ENCODE measurements around the gene ZNF107.
"Not testable (repeated sequence)": the region's sequence is repeated elsewhere in the genome, so short reads cannot be mapped to it uniquely, and the experiment has no call there.

Gene ZNF107

GRCh38 chr7:64651203-64651602 lies 14.7 kb upstream of the ZNF107 start:
- DNase-seq, result no peak

DNA sequence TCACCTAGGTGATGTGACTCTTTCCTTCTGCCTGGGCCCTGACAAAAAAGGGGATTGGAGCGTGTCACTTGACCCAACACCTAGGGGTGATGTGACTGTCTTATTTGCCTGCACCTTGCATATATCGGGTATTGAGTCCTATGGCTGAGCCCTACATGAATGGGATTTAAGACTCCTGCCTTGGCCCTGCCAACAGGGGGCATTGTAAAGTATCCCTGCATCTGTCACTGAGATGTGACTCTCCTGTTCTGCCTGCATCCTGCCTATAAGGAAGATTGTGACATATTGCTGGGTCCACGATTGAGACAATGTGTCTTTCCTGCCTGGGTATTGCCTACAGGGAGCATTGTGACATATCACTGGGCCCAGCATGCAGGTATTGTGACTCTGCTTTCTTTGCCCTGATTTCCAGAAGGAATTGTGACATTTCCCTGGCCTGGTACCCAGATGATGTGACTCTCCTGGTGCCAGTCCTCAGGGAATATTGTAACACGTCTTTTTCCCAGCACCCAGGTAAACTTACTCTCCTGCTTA lies 14.2 kb upstream of the ZNF107 start:
- no peak for DNase-seq

GRCh38 chr7:64653721-64654401 lies 12.1 kb upstream of the ZNF107 start:
- no peak for DNase-seq

GRCh38 chr7:64654796-64655548 lies 11.0 kb upstream of the ZNF107 start:
- no peak for DNase-seq

GRCh38 chr7:64655811-64656210 lies 10.1 kb upstream of the ZNF107 start:
- no peak for DNase-seq

- no peak for DNase-seq
Measured at GRCh38 chr7:64656489-64656888, 9.4 kb upstream of the ZNF107 start.

- not testable (repeated sequence) for DNase-seq
Measured at GRCh38 chr7:64662091-64662490, 3.8 kb upstream of the ZNF107 start.

GRCh38 chr7:64666663-64667050 lies 724 bp downstream of the ZNF107 start:
- no peak for DNase-seq

DNA sequence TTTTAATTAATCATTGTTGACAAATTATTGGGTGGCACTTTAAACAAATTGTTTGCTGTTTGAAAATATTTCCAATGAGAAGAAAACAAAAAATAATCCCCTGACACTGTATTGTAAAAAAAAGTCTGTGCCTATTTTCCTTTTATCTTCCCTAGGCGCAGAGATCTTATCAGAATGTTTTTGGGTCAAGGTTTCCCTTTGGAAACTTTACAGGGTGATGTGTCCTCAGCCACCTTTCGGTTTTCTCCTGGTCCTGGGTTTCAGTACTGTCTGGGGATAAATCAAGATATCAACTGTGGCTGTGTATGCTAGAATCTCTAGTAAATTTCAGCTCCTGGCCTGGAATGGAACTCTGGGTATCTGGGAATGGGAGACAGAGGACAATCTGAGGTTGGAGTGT lies 1.4 kb downstream of the ZNF107 start:
- no peak for DNase-seq

DNA sequence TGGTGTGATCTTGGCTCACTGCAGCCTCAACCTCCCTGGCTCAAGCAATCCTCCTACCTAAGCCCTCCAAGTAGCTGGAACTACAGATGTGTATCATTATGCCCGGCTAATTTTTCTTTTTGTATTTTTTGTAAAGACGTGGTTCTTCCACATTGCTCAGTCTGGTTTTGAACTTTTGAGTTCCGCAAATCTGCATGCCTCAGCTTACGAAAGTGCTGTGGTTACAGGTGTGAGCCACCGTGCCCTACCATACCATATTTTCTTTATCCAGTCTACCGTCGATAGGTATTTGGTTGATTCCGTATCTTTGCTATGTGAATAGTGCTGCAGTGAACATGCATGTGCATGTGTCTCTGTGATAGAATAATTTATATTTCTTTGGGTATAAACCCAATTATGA lies 6.5 kb downstream of the ZNF107 start:
- no peak for DNase-seq

DNA sequence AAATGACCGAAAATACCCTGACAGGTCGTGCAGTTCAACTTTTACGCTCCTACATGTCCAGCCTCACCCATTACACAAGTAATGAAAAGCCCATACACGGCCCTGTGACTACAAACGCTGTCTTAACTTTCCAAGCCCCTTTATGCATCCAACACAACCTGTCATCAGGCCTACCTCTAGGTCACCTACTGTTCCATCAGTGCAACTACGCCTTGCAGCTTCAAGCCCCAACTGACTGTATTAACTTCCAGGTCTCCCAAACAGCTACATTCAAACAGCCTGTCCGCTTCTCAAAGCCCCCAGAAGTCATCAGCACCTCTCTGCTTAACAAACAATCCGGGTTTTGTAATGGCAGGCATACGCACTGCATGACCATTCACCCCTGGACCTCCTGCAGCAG lies 19.2 kb downstream of the ZNF107 start:
- DNase-seq, result no peak

DNA sequence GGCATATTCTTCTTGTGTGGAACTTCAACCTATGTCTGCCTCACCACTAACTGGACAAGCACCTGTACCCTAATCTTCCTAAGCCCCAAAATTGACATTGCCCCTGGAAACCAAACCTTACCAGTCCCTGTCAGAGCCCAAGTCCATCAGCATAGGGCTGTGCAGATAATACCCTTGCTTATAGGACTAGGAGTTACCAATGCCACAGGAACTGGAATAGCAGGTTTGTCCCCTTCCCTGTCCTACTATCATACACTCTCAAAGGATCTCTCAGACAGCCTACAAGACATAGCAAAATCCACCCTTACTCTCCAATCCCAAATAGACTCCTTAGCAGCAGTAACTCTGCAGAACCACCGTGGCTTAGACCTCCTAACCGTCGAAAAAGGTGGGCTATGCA lies 19.8 kb downstream of the ZNF107 start:
- no peak for DNase-seq

GRCh38 chr7:64686493-64687184 lies 20.7 kb downstream of the ZNF107 start:
- DNase-seq, result no peak

DNA sequence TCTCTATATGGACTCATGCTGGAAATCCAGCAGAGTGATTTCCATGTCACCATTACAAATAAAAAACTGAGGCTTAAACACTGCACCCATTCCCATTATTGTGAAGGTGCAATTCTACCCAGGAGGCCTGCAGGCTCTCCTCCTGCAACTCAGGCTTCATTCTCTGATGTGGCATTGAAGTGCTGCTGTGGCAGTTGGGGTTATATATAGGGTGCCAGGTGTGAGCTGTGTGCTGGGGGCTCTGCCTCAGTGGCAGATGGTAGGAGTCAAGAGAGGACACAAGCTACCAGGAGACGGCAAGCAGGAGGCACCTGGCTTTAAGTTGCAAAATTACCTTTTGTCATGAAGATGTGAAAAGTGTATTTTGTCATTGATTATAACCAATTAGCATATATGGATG lies 21.3 kb downstream of the ZNF107 start:
- no peak for DNase-seq

- no peak for DNase-seq
Measured at GRCh38 chr7:64688988-64689387, 23.1 kb downstream of the ZNF107 start.

GRCh38 chr7:64691831-64692230 lies 25.9 kb downstream of the ZNF107 start:
- DNase-seq, result no peak

- DNase-seq, result not testable (repeated sequence)
Measured at GRCh38 chr7:64697863-64698262, 31.9 kb downstream of the ZNF107 start.

GRCh38 chr7:64706625-64707292 lies 40.8 kb downstream of the ZNF107 start:
- no peak for DNase-seq

DNA sequence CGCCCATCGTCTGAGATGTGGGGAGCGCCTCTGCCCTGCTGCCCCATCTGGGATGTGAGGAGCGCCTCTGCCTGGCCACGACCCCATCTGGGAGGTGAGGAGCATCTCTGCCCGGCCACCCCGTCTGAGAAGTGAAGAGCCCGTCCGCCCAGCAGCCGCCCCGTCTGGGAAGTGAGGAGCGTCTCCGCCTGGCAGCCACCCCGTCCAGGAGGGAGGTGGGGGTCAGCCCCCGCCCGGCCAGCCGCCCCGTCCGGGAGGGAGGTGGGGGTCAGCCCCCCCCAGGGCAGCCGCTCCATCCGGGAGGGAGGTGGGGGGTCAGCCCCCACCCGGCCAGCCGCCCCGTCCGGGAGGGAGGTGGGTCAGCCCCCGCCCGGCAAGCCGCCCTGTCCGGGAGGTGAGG lies 52.0 kb downstream of the ZNF107 start:
- DNase-seq, result not testable (repeated sequence)

GRCh38 chr7:64729089-64729848 lies 63.3 kb downstream of the ZNF107 start:
- no peak for DNase-seq

DNA sequence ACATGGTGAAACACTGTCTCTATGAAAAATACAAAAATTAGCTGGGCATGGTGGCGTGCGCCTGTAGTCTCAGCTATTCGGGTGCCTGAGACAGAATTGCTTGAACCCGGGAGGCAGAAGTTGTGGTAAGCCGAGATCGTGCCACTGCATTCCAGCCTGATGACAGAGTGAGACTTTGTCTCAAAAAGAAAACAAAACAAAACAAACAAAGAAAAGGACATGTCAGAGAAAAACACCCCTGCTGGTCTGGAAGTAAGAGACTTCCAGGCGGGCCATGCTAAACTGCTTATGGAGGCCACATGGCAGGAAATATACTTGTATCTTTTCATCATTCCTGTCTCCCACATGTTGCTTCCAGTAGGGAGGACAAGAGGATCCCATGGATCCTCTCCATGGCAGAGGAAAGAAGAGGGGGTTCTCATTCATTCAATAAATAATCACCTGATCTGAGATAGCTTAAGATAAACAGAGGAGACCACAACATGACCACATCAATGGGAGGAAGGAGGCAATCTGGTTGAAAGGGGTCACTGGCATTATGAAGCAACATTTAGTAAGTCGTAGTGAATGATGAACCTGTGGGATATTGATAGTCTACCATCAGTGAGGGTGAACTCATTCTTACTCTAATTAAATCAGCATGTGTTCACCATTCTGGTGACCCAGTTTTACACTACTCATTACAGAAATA lies 67.8 kb downstream of the ZNF107 start:
- no peak for DNase-seq
